ENCODE results near the gene CFAP126.

GRCh38 chr1:161359291-161359690 is 8.4 kb downstream of the CFAP126 start:
- TF ChIP-seq CTCF (IDR thresholded peaks at IDR 0.05) = no peak
- no peak for TF ChIP-seq POLR2A (IDR thresholded peaks at IDR 0.05)
